WTC11 (cell line): ENCODE data around the gene OR1L6. TPM values are rescaled to one million over a fixed set of nuclear protein-coding genes. Genes with fewer than 3 reads are reported as not detected.

Source experiments
- ATAC-seq: fragments of 200-7000 bp; cut with Tn5 transposase; 2 replicates; pipeline ENCODE4 v1.10.0; 2021; ENCODE audit warnings: mild to moderate bottlenecking, moderate library complexity
- CTCF ChIA-PET: fragments of 300-600 bp; sonication (Branson Sonifier 250); formaldehyde crosslinking; loops from one replicate; lab custom pipeline; 2021; ENCODE audit warnings: antibody characterized with exemption; lab: Charles Lee
- POLR2A ChIA-PET: fragments of 350-600 bp; sonication (Branson Sonifier 250); formaldehyde crosslinking; loops from one replicate; lab custom pipeline; 2021; ENCODE audit warnings: antibody characterized with exemption; lab: Charles Lee
- DNase-seq: peaks from one replicate; pipeline ENCODE4 v3.0.0; 2021; ENCODE audit warnings: low spot score
- H3K27ac Mint-ChIP-seq: 2 replicates; pipeline ENCODE4 v1.8.0; 2021; ENCODE audit warnings: mixed read lengths
- H3K27me3 Mint-ChIP-seq: 2 replicates; pipeline ENCODE4 v1.8.0; 2021; ENCODE audit warnings: low read depth, mild to moderate bottlenecking, moderate library complexity, mixed read lengths
- H3K36me3 Mint-ChIP-seq: 2 replicates; pipeline ENCODE4 v1.8.0; 2021; ENCODE audit warnings: mixed read lengths
- H3K4me1 Mint-ChIP-seq: 2 replicates; pipeline ENCODE4 v1.8.0; 2022; ENCODE audit warnings: mixed read lengths
- H3K4me3 Mint-ChIP-seq: 2 replicates; pipeline ENCODE4 v1.8.0; 2021; ENCODE audit warnings: mild to moderate bottlenecking, moderate library complexity, mixed read lengths
- H3K9me3 Mint-ChIP-seq: 2 replicates; pipeline ENCODE4 v1.8.0; 2021; ENCODE audit warnings: mixed read lengths
- AR ChIP-seq: fragments of 250-450 bp; sonication (Bioruptor Pico); IDR thresholded peaks from 2 replicates; pipeline ENCODE4 v1.9.0; 2021; ENCODE audit warnings: mild to moderate bottlenecking
- ATF1 ChIP-seq: sonication (generic); formaldehyde crosslinking; IDR thresholded peaks from 2 replicates; pipeline ENCODE4 v1.8.1; 2023; ENCODE audit warnings: mild to moderate bottlenecking, moderate library complexity, missing genetic modification reagents
- ATF2 ChIP-seq: sonication (generic); formaldehyde crosslinking; IDR thresholded peaks from 2 replicates; pipeline ENCODE4 v1.8.1; 2022; ENCODE audit warnings: low read depth, missing genetic modification reagents, borderline replicate concordance
- ATF6 ChIP-seq: sonication (generic); formaldehyde crosslinking; IDR thresholded peaks from 2 replicates; pipeline ENCODE4 v1.8.1; 2023; ENCODE audit warnings: mild to moderate bottlenecking, missing genetic modification reagents
- E2F1 ChIP-seq: sonication (generic); formaldehyde crosslinking; IDR thresholded peaks from 2 replicates; pipeline ENCODE4 v1.8.0; 2022; ENCODE audit warnings: mild to moderate bottlenecking, missing genetic modification reagents
- EMX1 ChIP-seq: fragments of 250-450 bp; sonication (Bioruptor Pico); IDR thresholded peaks from 2 replicates; pipeline ENCODE4 v1.8.0; 2021; ENCODE audit warnings: mild to moderate bottlenecking
- ESRRA ChIP-seq: sonication (generic); formaldehyde crosslinking; IDR thresholded peaks from 2 replicates; pipeline ENCODE4 v1.8.1; 2022; ENCODE audit warnings: mild to moderate bottlenecking, missing genetic modification reagents, borderline replicate concordance
- FOXK1 ChIP-seq: sonication (generic); formaldehyde crosslinking; IDR thresholded peaks from 2 replicates; pipeline ENCODE4 v1.8.0; 2022; ENCODE audit warnings: mild to moderate bottlenecking, moderate library complexity, missing genetic modification reagents
- GABPB1 ChIP-seq: sonication (generic); formaldehyde crosslinking; IDR thresholded peaks from 2 replicates; pipeline ENCODE4 v1.8.1; 2023; ENCODE audit warnings: mild to moderate bottlenecking, missing genetic modification reagents
- GRHL2 ChIP-seq: fragments of 250-450 bp; sonication (Bioruptor Pico); IDR thresholded peaks from 2 replicates; pipeline ENCODE4 v1.8.0; 2022; ENCODE audit warnings: mild to moderate bottlenecking, moderate library complexity; ENCODE audit not compliant: insufficient replicate concordance, severe bottlenecking
- KAT7 ChIP-seq: sonication (generic); formaldehyde crosslinking; IDR thresholded peaks from 2 replicates; pipeline ENCODE4 v1.8.1; 2023; ENCODE audit warnings: missing genetic modification reagents, mild to moderate bottlenecking, borderline replicate concordance
- NFATC4 ChIP-seq: fragments of 250-450 bp; sonication (Bioruptor Pico); IDR thresholded peaks from 2 replicates; pipeline ENCODE4 v1.9.0; 2021; ENCODE audit warnings: mild to moderate bottlenecking
- NFYB ChIP-seq: sonication (generic); formaldehyde crosslinking; conservative IDR thresholded peaks from 2 replicates; pipeline ENCODE4 v1.8.0; 2022; ENCODE audit warnings: low read depth, missing genetic modification reagents
- OVOL2 ChIP-seq: fragments of 250-450 bp; sonication (Bioruptor Pico); IDR thresholded peaks from 2 replicates; pipeline ENCODE4 v1.9.0; 2021; ENCODE audit warnings: mild to moderate bottlenecking, borderline replicate concordance
- RELA ChIP-seq: sonication (generic); formaldehyde crosslinking; IDR thresholded peaks from 2 replicates; pipeline ENCODE4 v1.8.1; 2022; ENCODE audit warnings: missing genetic modification reagents, mild to moderate bottlenecking, borderline replicate concordance
- TEAD4 ChIP-seq: sonication (generic); formaldehyde crosslinking; IDR thresholded peaks from 2 replicates; pipeline ENCODE4 v1.8.0; 2022; ENCODE audit warnings: mild to moderate bottlenecking, missing genetic modification reagents
- USF2 ChIP-seq: sonication (generic); formaldehyde crosslinking; IDR thresholded peaks from 2 replicates; pipeline ENCODE4 v1.8.1; 2023; ENCODE audit warnings: mild to moderate bottlenecking, missing genetic modification reagents, moderate library complexity
- ZBTB43 ChIP-seq: sonication (generic); formaldehyde crosslinking; IDR thresholded peaks from 2 replicates; pipeline ENCODE4 v1.8.1; 2023; ENCODE audit warnings: mild to moderate bottlenecking, missing genetic modification reagents
- ZNF219 ChIP-seq: sonication (generic); formaldehyde crosslinking; IDR thresholded peaks from 2 replicates; pipeline ENCODE4 v1.8.0; 2023; ENCODE audit warnings: missing genetic modification reagents, mild to moderate bottlenecking, borderline replicate concordance
- ZNF232 ChIP-seq: sonication (generic); formaldehyde crosslinking; IDR thresholded peaks from 2 replicates; pipeline ENCODE4 v1.8.0; 2022; ENCODE audit warnings: mild to moderate bottlenecking, missing genetic modification reagents
- total RNA-seq: library from RNA; stranded (reverse); gene quantifications from 3 replicates; pipeline ENCODE4 v1.2.3, GENCODE V29; 2021

Gene OR1L6
- total RNA-seq, 1 experiment from 2014 or later, result not detected

GRCh38 chr9:122695696-122696095 is 46.4 kb upstream of the OR1L6 start:
- Mint-ChIP-seq H3K27me3 (peaks cover 6% of the 10 kb centered on the region; the same call in 1 of the 2 replicates), H3K4me1 (no peaks in the 10 kb centered on the region), H3K27ac (no peak overlapping the region), H3K4me3 (no peak overlapping the region), H3K36me3 (peaks cover 12% of the 10 kb centered on the region), H3K9me3 (peaks cover 49% of the 10 kb centered on the region)
- DNase-seq (no peak), ATAC-seq (no peak)
- no peak for TF ChIP-seq E2F1 (CRISPR knock-in tag)
- no peak for TF ChIP-seq ATF6 (CRISPR knock-in tag)
- TF ChIP-seq NFATC4, result no peak
- no peak for TF ChIP-seq TEAD4
- no peak for TF ChIP-seq OVOL2 (CRISPR knock-in tag)
- TF ChIP-seq EMX1 (CRISPR knock-in tag), result no peak
- POLR2A ChIA-PET, result no interaction called here
- CTCF ChIA-PET, result no interaction called here

GRCh38 chr9:122718038-122718437 is 24.1 kb upstream of the OR1L6 start:
- no peak overlapping the region for H3K4me3 Mint-ChIP-seq
- peaks cover 22% of the 10 kb centered on the region for H3K27me3 Mint-ChIP-seq
- no peaks in the 10 kb centered on the region for H3K4me1 Mint-ChIP-seq
- ChIA-PET POLR2A (no interaction called here), CTCF (no interaction called here)
- ATAC-seq, result no peak
- H3K27ac Mint-ChIP-seq, result no peak overlapping the region
- H3K9me3 Mint-ChIP-seq, result peaks cover 80% of the 10 kb centered on the region
- peaks cover 20% of the 10 kb centered on the region for H3K36me3 Mint-ChIP-seq
- TF ChIP-seq NFYB (CRISPR knock-in tag) (no peak), GABPB1 (CRISPR knock-in tag) (no peak), OVOL2 (CRISPR knock-in tag) (no peak), AR (CRISPR knock-in tag) (no peak), ZBTB43 (CRISPR knock-in tag) (no peak), ZNF232 (CRISPR knock-in tag) (no peak), RELA (CRISPR knock-in tag) (no peak), ATF2 (CRISPR knock-in tag) (no peak), FOXK1 (no peak), USF2 (no peak), GRHL2 (CRISPR knock-in tag) (no peak), ZNF219 (no peak), ESRRA (CRISPR knock-in tag) (no peak), ATF1 (no peak), KAT7 (no peak)
- DNase-seq, result no peak
